Cardiac fibroblast (primary cell): ENCODE results near the gene GFOD1.
"Not testable (repeated sequence)": the region's sequence is repeated elsewhere in the genome, so short reads cannot be mapped to it uniquely, and the experiment has no call there.

Experiments
- DNase-seq, 2 donors: peaks; one replicate each; pipeline versions ENCODE4 v3.0.0 to v3.0.0-alpha.2; 2010; ENCODE audit warnings: low read depth in 2 of 2
- H3K4me3 ChIP-seq, 2 donors: replicated peaks in 1 of 2; 1 replicate in 1 of 2; 2 replicates in 1 of 2; pipeline ENCODE4 v1.5.1; 2011; ENCODE audit warnings: low read depth in 2 of 2, low read length in 2 of 2, mild to moderate bottlenecking in 2 of 2, moderate library complexity in 1 of 2
- TF ChIP-seq, protein P1 (sequence below): IDR thresholded peaks from one replicate; pipeline ENCODE4 v1.5.1; 2011; ENCODE audit warnings: low read depth, mild to moderate bottlenecking, low read length, inconsistent platforms

GFOD1 gene

DNA sequence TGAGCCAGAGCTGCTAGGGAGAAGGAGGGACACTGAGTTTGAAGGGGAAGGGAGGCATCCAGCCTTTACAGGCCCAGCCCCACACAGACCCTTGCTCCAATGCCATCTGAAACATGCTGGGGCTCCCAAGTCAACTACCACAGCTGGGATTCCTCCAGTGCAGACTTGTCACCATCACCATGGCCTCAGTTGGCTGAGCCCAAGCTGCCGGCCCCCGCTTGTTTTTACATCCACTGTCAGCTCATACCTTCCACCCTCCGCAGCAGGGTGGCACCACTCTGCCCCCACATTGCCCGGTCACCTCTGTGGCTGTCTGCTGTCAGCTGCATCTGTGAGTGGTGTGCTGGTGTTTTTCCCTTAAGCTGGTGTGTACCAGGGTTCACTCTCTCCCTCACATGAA is 26.1 kb downstream of the GFOD1 start:
- no peak for DNase-seq
- TF ChIP-seq, protein P1, sequence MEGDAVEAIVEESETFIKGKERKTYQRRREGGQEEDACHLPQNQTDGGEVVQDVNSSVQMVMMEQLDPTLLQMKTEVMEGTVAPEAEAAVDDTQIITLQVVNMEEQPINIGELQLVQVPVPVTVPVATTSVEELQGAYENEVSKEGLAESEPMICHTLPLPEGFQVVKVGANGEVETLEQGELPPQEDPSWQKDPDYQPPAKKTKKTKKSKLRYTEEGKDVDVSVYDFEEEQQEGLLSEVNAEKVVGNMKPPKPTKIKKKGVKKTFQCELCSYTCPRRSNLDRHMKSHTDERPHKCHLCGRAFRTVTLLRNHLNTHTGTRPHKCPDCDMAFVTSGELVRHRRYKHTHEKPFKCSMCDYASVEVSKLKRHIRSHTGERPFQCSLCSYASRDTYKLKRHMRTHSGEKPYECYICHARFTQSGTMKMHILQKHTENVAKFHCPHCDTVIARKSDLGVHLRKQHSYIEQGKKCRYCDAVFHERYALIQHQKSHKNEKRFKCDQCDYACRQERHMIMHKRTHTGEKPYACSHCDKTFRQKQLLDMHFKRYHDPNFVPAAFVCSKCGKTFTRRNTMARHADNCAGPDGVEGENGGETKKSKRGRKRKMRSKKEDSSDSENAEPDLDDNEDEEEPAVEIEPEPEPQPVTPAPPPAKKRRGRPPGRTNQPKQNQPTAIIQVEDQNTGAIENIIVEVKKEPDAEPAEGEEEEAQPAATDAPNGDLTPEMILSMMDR = no peak

DNA sequence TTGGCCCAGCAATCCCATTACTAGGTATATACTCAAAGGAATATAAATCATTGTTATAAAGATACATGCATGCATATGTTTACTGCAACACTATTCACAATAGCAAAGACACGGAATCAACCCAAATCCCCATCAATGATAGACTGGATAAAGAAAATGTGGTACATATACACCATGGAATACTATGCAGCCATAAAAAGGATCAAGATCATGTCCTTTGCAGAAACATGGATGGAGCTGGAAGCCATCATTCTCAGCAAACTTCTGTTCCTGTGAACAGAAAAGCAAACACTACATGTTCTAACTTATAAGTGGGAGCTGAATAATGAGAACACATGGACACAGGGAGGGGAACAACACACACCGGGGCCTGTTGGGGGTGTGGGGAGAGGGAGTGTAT is 27.1 kb downstream of the GFOD1 start:
- DNase-seq, H3K4me3 ChIP-seq: not testable (repeated sequence)

More for the DNA sequence above, 26.1 kb downstream of the GFOD1 start:
- no peak overlapping the region for H3K4me3 ChIP-seq

DNA sequence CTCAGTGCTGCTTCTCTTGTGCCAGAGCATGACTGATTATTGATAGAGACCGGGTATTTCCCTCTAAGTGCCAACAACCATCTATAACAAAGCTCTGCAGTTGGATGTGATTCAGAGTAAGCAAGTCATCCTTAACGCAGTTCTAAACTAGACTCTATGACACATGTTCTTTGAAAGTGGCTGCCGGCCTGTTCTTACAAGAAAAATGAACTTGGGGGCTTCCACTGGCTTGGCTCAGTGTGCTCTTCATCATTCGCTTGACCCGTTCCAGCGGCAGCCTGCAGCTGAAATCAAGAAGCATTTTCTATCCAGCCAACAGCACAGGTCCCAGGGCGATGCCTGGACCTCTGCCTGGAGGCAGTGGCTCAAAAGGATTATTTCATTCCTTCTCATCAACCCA is 29.8 kb downstream of the GFOD1 start:
- no peak overlapping the region for H3K4me3 ChIP-seq
- peak in 1 of 2 donors; percentile 62 for DNase-seq
- TF ChIP-seq, protein P1 = no peak

DNA sequence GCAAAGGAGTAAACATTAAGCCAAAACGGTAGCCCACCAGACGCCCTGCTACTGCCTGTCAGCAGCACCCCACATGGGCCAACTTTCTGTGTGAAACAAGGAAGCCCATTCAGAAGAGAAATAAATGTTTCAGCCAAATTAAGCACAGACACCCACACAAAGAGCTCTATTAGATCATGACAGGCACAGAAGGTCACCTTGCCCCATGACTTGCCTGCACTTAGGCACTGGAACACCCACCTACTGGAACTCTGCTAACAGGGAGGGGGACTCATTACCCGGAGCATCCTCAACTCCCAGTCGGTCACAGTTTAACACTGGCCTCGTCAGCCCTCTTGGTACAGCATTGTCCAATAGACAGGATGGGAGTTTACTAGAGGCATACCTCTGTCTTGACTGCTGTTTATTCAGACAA is 31.8 kb downstream of the GFOD1 start:
- no peak overlapping the region for H3K4me3 ChIP-seq
- TF ChIP-seq, protein P1 = no peak
- no peak for DNase-seq

DNA sequence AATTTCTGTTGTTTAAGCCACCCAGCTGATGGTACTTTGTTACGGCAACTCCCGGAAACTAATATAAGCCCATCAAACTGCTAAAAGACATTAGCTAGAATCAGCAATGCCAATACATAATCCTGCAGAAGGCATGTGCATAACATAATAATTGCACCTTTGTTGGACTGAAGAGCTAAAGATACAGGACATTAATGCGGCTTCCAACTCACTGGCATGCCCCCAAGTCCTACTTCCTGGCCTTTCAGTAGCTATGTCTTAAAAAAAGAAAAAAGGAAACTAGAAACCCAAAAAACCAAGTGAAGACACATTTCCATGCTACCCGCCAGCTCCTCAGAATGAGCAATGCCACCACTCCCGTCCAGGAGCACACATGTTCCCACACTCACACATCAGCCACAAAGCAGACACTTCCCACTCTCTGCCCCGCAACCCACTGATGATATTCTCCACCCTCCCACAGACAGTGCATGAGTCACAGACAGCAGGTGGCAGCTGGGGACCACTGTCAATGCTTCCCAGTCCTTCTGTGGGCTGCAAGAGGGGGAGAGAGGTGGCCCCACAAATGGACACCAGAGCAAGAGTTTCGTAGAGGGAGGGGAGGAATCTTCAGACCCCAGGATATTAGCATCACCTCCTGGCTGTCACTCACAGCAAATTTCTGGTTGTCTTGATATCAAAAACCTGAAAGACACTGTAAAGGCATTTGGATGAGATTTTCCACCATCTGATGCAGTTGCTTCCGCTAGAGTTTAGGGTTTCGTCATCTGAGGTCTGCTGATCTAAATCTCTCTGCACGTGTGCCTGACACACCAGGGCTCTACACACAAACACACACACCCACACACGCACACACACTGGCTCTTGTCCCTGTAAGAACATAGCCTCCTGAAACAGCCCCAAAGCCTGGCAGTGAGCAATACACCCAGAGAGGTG is 32.8 kb downstream of the GFOD1 start:
- no peak overlapping the region for H3K4me3 ChIP-seq
- peak; percentile 48 to 56 for DNase-seq
- TF ChIP-seq, protein P1 = no peak

DNA sequence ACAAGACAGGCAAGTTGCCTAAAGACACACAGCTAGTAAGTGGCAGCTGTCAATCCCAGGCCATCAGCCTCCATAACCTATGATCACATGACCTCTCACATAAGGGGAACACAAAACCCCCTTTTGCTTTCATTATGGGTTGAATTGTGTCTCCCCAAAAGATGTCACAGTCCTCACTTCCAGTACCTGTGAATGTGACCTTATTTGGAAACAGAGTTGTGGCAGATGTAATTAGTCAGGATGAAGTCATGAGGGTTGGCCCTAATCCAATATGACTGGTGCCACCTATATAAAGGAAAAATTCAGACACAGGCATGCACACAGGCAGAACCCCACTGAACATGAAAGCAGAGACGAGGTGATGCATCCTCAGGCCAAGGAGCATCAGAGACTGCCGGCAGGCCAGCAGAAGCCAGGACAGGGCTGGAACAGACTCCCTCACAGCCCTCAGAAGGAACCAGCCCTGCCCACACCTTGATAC is 33.6 kb downstream of the GFOD1 start:
- TF ChIP-seq, protein P1 = no peak
- DNase-seq = peak in 1 of 2 donors; percentile 83
- no peak overlapping the region for H3K4me3 ChIP-seq

DNA sequence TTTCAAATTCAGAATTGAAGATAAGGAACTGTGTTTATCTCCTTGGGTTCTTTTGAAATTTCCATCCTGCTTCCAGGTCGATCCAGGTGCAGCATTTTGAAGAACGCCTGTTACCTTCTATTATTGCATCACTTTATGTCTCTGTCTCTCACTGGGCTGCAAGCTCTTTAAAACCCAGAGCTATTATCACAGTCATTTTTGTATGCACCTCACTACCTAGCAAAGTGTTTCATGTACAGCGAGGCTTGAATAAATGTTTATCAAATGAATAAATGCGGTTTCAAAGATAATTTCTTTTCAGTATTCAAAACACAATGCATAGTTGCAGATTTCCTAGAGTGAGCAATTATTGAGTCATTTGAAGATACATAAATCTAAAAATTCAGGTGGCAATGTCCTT is 34.2 kb downstream of the GFOD1 start:
- no peak for DNase-seq
- TF ChIP-seq, protein P1 = no peak

More for the DNA sequence above, 34.2 kb downstream of the GFOD1 start:
- no peak overlapping the region for H3K4me3 ChIP-seq
